OCI-LY7 (cell line): ENCODE measurements around the gene NID2. TPM values are rescaled to one million over a fixed set of nuclear protein-coding genes. Genes with fewer than 3 reads are reported as not detected.

Source experiments
- BruUV-seq: library from RNA; stranded (reverse); fragments of 400-500 nt; replicated peaks from 2 replicates; lab custom pipeline; 2021; lab: Mats Ljungman, UMichigan
- CTCF ChIA-PET: fragments of 300-600 bp; sonication (Branson Sonifier 250); formaldehyde crosslinking; loops from one replicate; lab custom pipeline; 2022; ENCODE audit warnings: antibody characterized with exemption; ENCODE audit not compliant: unreplicated experiment; lab: Charles Lee
- POLR2A ChIA-PET: fragments of 300-600 bp; sonication (Branson Sonifier 250); formaldehyde crosslinking; loops from one replicate; lab custom pipeline; 2022; ENCODE audit warnings: antibody characterized with exemption; lab: Charles Lee
- DNase-seq: peaks from one replicate; pipeline ENCODE4 v3.0.0-alpha.2; 2015; ENCODE audit warnings: low spot score
- H2AFZ ChIP-seq: fragments of 200-600 bp; sonication (generic), shearing (Covaris generic); 2 replicates; pipeline ENCODE4 v1.6.1; 2014; ENCODE audit warnings: mild to moderate bottlenecking, antibody characterized with exemption, low read length, moderate library complexity
- H3K27ac ChIP-seq: fragments of 200-600 bp; sonication (generic); 2 replicates; pipeline ENCODE4 v1.5.1; 2014; ENCODE audit warnings: mixed run types, low read depth, mild to moderate bottlenecking, moderate library complexity, low read length, inconsistent platforms; ENCODE audit not compliant: poor library complexity, severe bottlenecking
- H3K36me3 ChIP-seq: fragments of 200-600 bp; sonication (generic); 2 replicates; pipeline ENCODE4 v1.6.1; 2014; ENCODE audit warnings: mild to moderate bottlenecking, antibody characterized with exemption, low read length, moderate library complexity, mixed read lengths; ENCODE audit not compliant: insufficient read depth
- H3K4me1 ChIP-seq: fragments of 200-600 bp; sonication (generic); 2 replicates; pipeline ENCODE4 v1.5.1; 2014; ENCODE audit warnings: mild to moderate bottlenecking, low read length; ENCODE audit not compliant: insufficient read depth, poor library complexity, severe bottlenecking
- H3K4me2 ChIP-seq: fragments of 200-600 bp; sonication (generic); 2 replicates; pipeline ENCODE4 v1.6.1; 2014; ENCODE audit warnings: mild to moderate bottlenecking, low read length
- H3K4me3 ChIP-seq: fragments of 200-600 bp; sonication (generic); 2 replicates; pipeline ENCODE4 v1.5.1; 2014; ENCODE audit warnings: mild to moderate bottlenecking, low read depth, low read length; ENCODE audit not compliant: poor library complexity, severe bottlenecking
- H3K79me2 ChIP-seq: fragments of 200-600 bp; sonication (generic); 2 replicates; pipeline ENCODE4 v1.6.1; 2016; ENCODE audit warnings: low read depth, mild to moderate bottlenecking, low read length, moderate library complexity, mixed read lengths; ENCODE audit not compliant: insufficient read depth
- H3K9me2 ChIP-seq: fragments of 200-600 bp; sonication (generic); 2 replicates; pipeline ENCODE4 v1.6.1; 2016; ENCODE audit warnings: mild to moderate bottlenecking, low read length, mixed read lengths; ENCODE audit not compliant: insufficient read depth
- H3K9me3 ChIP-seq: fragments of 200-600 bp; sonication (generic); 2 replicates; pipeline ENCODE4 v1.6.1; 2014; ENCODE audit warnings: mild to moderate bottlenecking, mixed run types, low read length, mixed read lengths
- H4K20me1 ChIP-seq: fragments of 200-600 bp; sonication (generic); 2 replicates; pipeline ENCODE4 v1.6.1; 2014; ENCODE audit warnings: mild to moderate bottlenecking, antibody characterized with exemption, low read length, moderate library complexity, mixed read lengths; ENCODE audit not compliant: insufficient read depth
- CTCF ChIP-seq: fragments of 200-600 bp; sonication (generic); conservative IDR thresholded peaks from 2 replicates; pipeline ENCODE4 v1.5.1; 2014; ENCODE audit warnings: mild to moderate bottlenecking, antibody characterized with exemption, low read length, moderate library complexity, mixed read lengths
- EZH2phosphoT487 ChIP-seq: fragments of 200-600 bp; sonication (generic); IDR thresholded peaks from 2 replicates; pipeline ENCODE4 v1.6.1; 2018; ENCODE audit warnings: low read depth, borderline replicate concordance, mild to moderate bottlenecking, mixed run types, antibody characterized with exemption, low read length, moderate library complexity, mixed read lengths
- intact Hi-C: fragments of 100-400 bp; cut with micrococcal nuclease; formaldehyde crosslinking; loops from one replicate; pipeline ENCODE4 v1.10.0; 2022; ENCODE audit not compliant: unreplicated experiment
- total RNA-seq, 2 experiments: library from RNA; depleted of rRNA in 1 of 2; stranded (reverse); fragments of >200 nt in 1 of 2; shearing (Covaris generic) in 1 of 2; gene quantifications; 2 replicates each; pipeline ENCODE4 v1.2.3, GENCODE V29; 2014 to 2022

Gene NID2
- total RNA-seq, 2 experiments from 2014 or later, result not detected

GRCh38 chr14:51996148-51996746 lies 72.6 kb downstream of the NID2 start:
- POLR2A ChIA-PET, result interaction anchor here (0.6 to 0.7 kb wide), 3 partner anchors 77 to 285 kb away, joined by 3 read pairs; no protein-coding TSS in a partner anchor
- no peak overlapping the region for H3K4me3 ChIP-seq
- BruUV-seq, result no TSS peak
- intact Hi-C loops, result loop anchor here (5.0 to 10.0 kb wide), 2 partner anchors 139 to 276 kb away; no protein-coding TSS in a partner anchor
- H3K79me2 ChIP-seq, result peaks cover 74% of the 10 kb centered on the region
- no peaks in the 10 kb centered on the region for H3K9me3 ChIP-seq
- peaks cover 32% of the 10 kb centered on the region; the same call in 1 of the 2 replicates for H4K20me1 ChIP-seq
- TF ChIP-seq EZH2phosphoT487 (no peak), CTCF (peak; percentile 79)
- DNase-seq, result peak; percentile 16
- H3K4me1 ChIP-seq, result peaks cover 12% of the 10 kb centered on the region
- no peak overlapping the region for H3K4me2 ChIP-seq
- CTCF ChIA-PET, result no interaction called here
- H3K9me2 ChIP-seq, result no peaks in the 10 kb centered on the region
- no peak overlapping the region for H2AFZ ChIP-seq
- H3K27ac ChIP-seq, result no peak overlapping the region
- peaks cover 99% of the 10 kb centered on the region for H3K36me3 ChIP-seq

- peaks cover 78% of the 10 kb centered on the region for H3K36me3 ChIP-seq
- DNase-seq, result no peak
- no peak for TF ChIP-seq EZH2phosphoT487
- TF ChIP-seq CTCF, result no peak
- CTCF ChIA-PET, result no interaction called here
- H3K79me2 ChIP-seq, result peaks cover 81% of the 10 kb centered on the region
- H3K27ac ChIP-seq, result no peak overlapping the region
- H3K4me2 ChIP-seq, result no peak overlapping the region
- H3K4me1 ChIP-seq, result peaks cover 27% of the 10 kb centered on the region
- no peaks in the 10 kb centered on the region for H3K9me3 ChIP-seq
- no TSS peak for BruUV-seq
- POLR2A ChIA-PET, result interaction anchor here (1.3 to 3.2 kb wide), 2 partner anchors 10 to 13 kb away, joined by 3 to 15 read pairs; no protein-coding TSS in a partner anchor
- no peak overlapping the region for H3K4me3 ChIP-seq
- peaks cover 32% of the 10 kb centered on the region; the same call in 1 of the 2 replicates for H4K20me1 ChIP-seq
- no peaks in the 10 kb centered on the region for H3K9me2 ChIP-seq
- no peak overlapping the region for H2AFZ ChIP-seq
- intact Hi-C loops, result loop anchor here (10.0 kb wide), 1 partner anchor 141 kb away; no protein-coding TSS in a partner anchor
Measured at GRCh38 chr14:51993285-51993920, 75.5 kb downstream of the NID2 start.
